Heart left ventricle (tissue), 13 donors: ENCODE data around the gene SLC6A20.

Experiments
- CTCF ChIP-seq, 12 donors: fragments of 200-600 bp; sonication (generic) in 4 of 12; IDR thresholded peaks; one replicate each; pipeline versions ENCODE4 v1.5.0 to v1.8.0; 2018 to 2022; ENCODE audit warnings: antibody characterized with exemption in 12 of 12, mild to moderate bottlenecking in 5 of 12
- POLR2A ChIP-seq, 2 donors: fragments of 450-650 bp; IDR thresholded peaks; one replicate each; pipeline ENCODE4 v1.6.1; 2017; ENCODE audit warnings: antibody characterized with exemption in 2 of 2, mild to moderate bottlenecking in 2 of 2, moderate library complexity in 2 of 2
- donor health status: ischemic (EF 13 %, LVEDD 7.1; RV severe dilation, severe dysfunction).
- donor health status: DM: no; HTN: yes; CAD: no.
- donor health status: DM: no; HTN: no; CAD: no.
- donor health status: ischemic (EF 25% LVEDD 6.9; RV normal size, moderate dysfunction).
- donor health status: ischemic (EF 25% LVEDD 5.7; RV mildly dilated, moderate dysfunction).
- donor health status: ischemic (EF 35%, LVEDD 5.7; RV mildly dilated, moderate dysfunction).
- donor health status: nonischemic (EF 11% LVEDD 7.7; RV severe dilation, severe dysfunction).
- donor health status: DM: yes; HTN: yes; CAD: no.
- donor health status: PGD.
- donor health status: ischemic (EF 29% LVEDD 5.4; RV normal size, mild dysfunction).
- donor health status: nonischemic (EF 23%, LVEDD 6.1; RV moderate dilation, normal function).

GRCh38 chr3:45794177-45794560 is 2.2 kb downstream of the SLC6A20 start:
- TF ChIP-seq CTCF (IDR thresholded peaks at IDR 0.05), result no peak
- no peak for TF ChIP-seq POLR2A (IDR thresholded peaks at IDR 0.05)
